K562 (cell line): Measurements from ENCODE around the gene RABL6. TPM values are rescaled to one million over a fixed set of nuclear protein-coding genes. Genes with fewer than 3 reads are reported as not detected.

Experiments
- ATAC-seq: fragments of 200-7000 bp; cut with Tn5 transposase; 3 replicates; pipeline ENCODE4 v1.9.1; 2020; ENCODE audit warnings: moderate library complexity
- BruUV-seq: library from RNA; stranded (reverse); fragments of 400-500 nt; replicated peaks from 2 replicates; lab custom pipeline; 2021; lab: Mats Ljungman, UMichigan
- CTCF ChIA-PET: fragments of 300-600 bp; formaldehyde crosslinking; extraction: SDS; loops from one replicate; lab custom pipeline; 2021; ENCODE audit warnings: low intra/inter-chr PET ratio; lab: Yijun Ruan, JAX
- POLR2A ChIA-PET: fragments of 300-600, 350-650 bp; sonication (Branson Sonifier 250); formaldehyde crosslinking; extraction: SDS; loops from one replicate; lab custom pipeline; 2021; ENCODE audit warnings: antibody characterized with exemption, inconsistent platforms; lab: Yijun Ruan, JAX
- DNase-seq, 4 experiments: peaks; one replicate each; pipeline versions ENCODE4 v3.0.0 to v3.0.0-alpha.2; 2011 to 2018; ENCODE audit warnings: low spot score in 3 of 4, mixed read lengths in 3 of 4; ENCODE audit errors: extremely low read depth in 1 of 4
- FAIRE-seq: peaks from 2 replicates; lab custom pipeline; 2011; peaks lifted over from hg19 to GRCh38; lab: Jason Lieb, UNC
- H2AFZ ChIP-seq: 2 replicates; pipeline ENCODE4 v1.6.0; 2011; ENCODE audit warnings: low read depth, low read length, control low read depth, inconsistent platforms
- H3K27ac ChIP-seq: fragments of 200-600 bp; 3 replicates; pipeline ENCODE4 v1.8.0; 2011; ENCODE audit warnings: low read depth, mild to moderate bottlenecking, control low read depth, inconsistent platforms, low read length, moderate library complexity, mixed read lengths; ENCODE audit errors: extremely low read depth
- H3K27me3 ChIP-seq, 2 experiments: fragments of 300-600 bp in 1 of 2; 2 replicates in 1 of 2; 3 replicates in 1 of 2; pipeline versions ENCODE4 v1.6.0 to v1.8.0; 2011; ENCODE audit warnings: inconsistent platforms in 2 of 2, low read length in 2 of 2, mild to moderate bottlenecking in 1 of 2, mixed read lengths in 1 of 2, moderate library complexity in 1 of 2; ENCODE audit not compliant: control insufficient read depth in 2 of 2, insufficient read depth in 2 of 2
- H3K36me3 ChIP-seq: fragments of 300-600 bp; 3 replicates; pipeline ENCODE4 v1.8.0; 2011; ENCODE audit warnings: mild to moderate bottlenecking, low read length, inconsistent platforms; ENCODE audit not compliant: control insufficient read depth, insufficient read depth
- H3K4me1 ChIP-seq, 2 experiments: fragments of 200-600 bp in 1 of 2; replicated peaks in 1 of 2; 2 replicates in 1 of 2; 3 replicates in 1 of 2; pipeline versions ENCODE4 v1.5.1 to v1.8.0; 2011; ENCODE audit warnings: inconsistent platforms in 2 of 2, low read length in 2 of 2, mild to moderate bottlenecking in 1 of 2, mixed read lengths in 1 of 2, moderate library complexity in 1 of 2; ENCODE audit not compliant: control insufficient read depth in 2 of 2, insufficient read depth in 2 of 2
- H3K4me2 ChIP-seq: 2 replicates; pipeline ENCODE4 v1.6.1; 2011; ENCODE audit warnings: low read length, control low read depth, inconsistent platforms, mixed read lengths; ENCODE audit not compliant: insufficient read depth
- H3K4me3 ChIP-seq: fragments of 200-600 bp; sonication (generic), shearing (Covaris generic); 2 replicates; pipeline ENCODE4 v1.5.1; 2016; ENCODE audit warnings: control low read depth, inconsistent platforms
- H3K79me2 ChIP-seq: fragments of 200-600 bp; 3 replicates; pipeline ENCODE4 v1.8.0; 2011; ENCODE audit warnings: low read length, inconsistent platforms; ENCODE audit not compliant: control insufficient read depth, insufficient read depth
- H3K9ac ChIP-seq, 2 experiments: 2 replicates each; pipeline versions ENCODE4 v1.6.0 to v1.6.1; 2011; ENCODE audit warnings: low read depth in 2 of 2, low read length in 2 of 2, control low read depth in 1 of 2, inconsistent platforms in 1 of 2, mild to moderate bottlenecking in 1 of 2, mixed read lengths in 1 of 2; ENCODE audit not compliant: insufficient read depth in 1 of 2
- H3K9me1 ChIP-seq: one replicate; pipeline ENCODE4 v1.6.0; 2011; ENCODE audit warnings: inconsistent platforms, mild to moderate bottlenecking, low read length, moderate library complexity; ENCODE audit not compliant: control insufficient read depth, insufficient read depth
- H3K9me3 ChIP-seq: replicated peaks from 2 replicates; pipeline ENCODE4 v1.5.1; 2011; ENCODE audit warnings: low read depth, low read length, inconsistent platforms; ENCODE audit not compliant: control insufficient read depth, insufficient read depth
- H4K20me1 ChIP-seq: replicated peaks from 2 replicates; pipeline ENCODE4 v1.6.1; 2011; ENCODE audit warnings: low read length, inconsistent platforms, mixed read lengths; ENCODE audit not compliant: control insufficient read depth, insufficient read depth
- ESRRA ChIP-seq: fragments of 450-650 bp; IDR thresholded peaks from 2 replicates; pipeline ENCODE4 v1.6.1; 2014; ENCODE audit warnings: low read depth, mild to moderate bottlenecking, moderate library complexity, borderline replicate concordance
- HMG20B ChIP-seq: fragments of 250-450 bp; sonication (Bioruptor Pico); IDR thresholded peaks from 2 replicates; pipeline ENCODE4 v1.5.0; 2021; ENCODE audit warnings: mild to moderate bottlenecking
- NCOA6 ChIP-seq: fragments of 450-650 bp; IDR thresholded peaks from 2 replicates; pipeline ENCODE4 v1.6.1; 2017; ENCODE audit warnings: mild to moderate bottlenecking
- POLR2G ChIP-seq: fragments of 200-400 bp; formaldehyde crosslinking; IDR thresholded peaks from 2 replicates; pipeline ENCODE4 v1.6.1; 2017; ENCODE audit warnings: low read depth, mild to moderate bottlenecking, antibody characterized with exemption, low read length, moderate library complexity
- RAD51 ChIP-seq: fragments of 450-650 bp; IDR thresholded peaks from 2 replicates; pipeline ENCODE4 v1.7.1; 2016; ENCODE audit warnings: low read depth, mild to moderate bottlenecking, borderline replicate concordance
- RBFOX2 ChIP-seq: fragments of 200-400 bp; formaldehyde crosslinking; IDR thresholded peaks from 2 replicates; pipeline ENCODE4 v1.6.1; 2017; ENCODE audit warnings: low read depth, mild to moderate bottlenecking, low read length, moderate library complexity
- RBM22 ChIP-seq: fragments of 200-400 bp; formaldehyde crosslinking; IDR thresholded peaks from 2 replicates; pipeline ENCODE4 v1.6.1; 2018; ENCODE audit warnings: low read length, low read depth; ENCODE audit not compliant: poor library complexity, severe bottlenecking
- SMARCB1 ChIP-seq: IDR thresholded peaks from 2 replicates; pipeline ENCODE4 v1.6.1; 2011; ENCODE audit warnings: improper control_type of control experiment, low read depth; ENCODE audit not compliant: insufficient read length
- TOE1 ChIP-seq, 2 experiments: fragments of 450-650 bp in 1 of 2; sonication (generic) in 1 of 2; formaldehyde crosslinking in 1 of 2; IDR thresholded peaks; 2 replicates each; pipeline versions ENCODE4 v1.7.1 to v1.8.0; 2016 to 2022; ENCODE audit warnings: borderline replicate concordance in 2 of 2, mild to moderate bottlenecking in 2 of 2, antibody characterized with exemption in 1 of 2, inconsistent platforms in 1 of 2, low read depth in 1 of 2, missing genetic modification reagents in 1 of 2, moderate library complexity in 1 of 2
- TSC22D4 ChIP-seq: fragments of 450-650 bp; IDR thresholded peaks from 2 replicates; pipeline ENCODE4 v1.6.1; 2016; ENCODE audit warnings: missing genetic modification characterization, missing biosample characterization, control low read depth
- YY1 ChIP-seq, 3 experiments: IDR thresholded peaks; 2 replicates each; pipeline ENCODE4 v1.6.1; 2011; ENCODE audit warnings: low read length in 2 of 3, mild to moderate bottlenecking in 2 of 3, moderate library complexity in 2 of 3, borderline replicate concordance in 1 of 3, control low read depth in 1 of 3, low read depth in 1 of 3; ENCODE audit not compliant: insufficient read depth in 3 of 3, insufficient replicate concordance in 2 of 3, control insufficient read depth in 1 of 3, insufficient read length in 1 of 3; ENCODE audit errors: extremely low read depth in 1 of 3
- ZNF12 ChIP-seq: sonication (generic); formaldehyde crosslinking; IDR thresholded peaks from 2 replicates; pipeline ENCODE4 v1.4.0; 2020; ENCODE audit warnings: mild to moderate bottlenecking, missing genetic modification reagents
- ZNF3 ChIP-seq: fragments of 250-450 bp; sonication (Bioruptor Pico); IDR thresholded peaks from 2 replicates; pipeline ENCODE4 v1.5.0; 2021; ENCODE audit warnings: mild to moderate bottlenecking, moderate library complexity
- WGBS: fragments of 100-300 bp; shearing (Covaris generic); methylation state at CpG from one replicate; pipeline ENCODE4 v1.1.6; 2016; ENCODE audit warnings: low coverage, mixed read lengths; ENCODE audit not compliant: insufficient coverage; ENCODE audit errors: missing lambda C conversion rate; 5-methylcytosine and 5-hydroxymethylcytosine counted together
- in situ Hi-C: fragments of 300-500 bp; cut with MboI; formaldehyde crosslinking; loops from 4 replicates; pipeline ENCODE4 v1.15.0; 2018; ENCODE audit warnings: inconsistent platforms, mixed read lengths
- intact Hi-C: fragments of 100-400 bp; cut with micrococcal nuclease; formaldehyde crosslinking; loops from 2 replicates; pipeline ENCODE4 v1.14.2; 2022
- polyA plus RNA-seq, 8 experiments: library from polyadenylated mRNA; depleted of rRNA in 4 of 8; stranded (reverse) in 5 of 8; unstranded in 3 of 8; fragments of >200 nt; fragmentation: Nextera tagmentation in 2 of 8; fragmentation: Illumina TruSeq in 1 of 8; extraction: Ambion mirVana in 2 of 8; extraction: Trizol in 1 of 8; gene quantifications; 2 replicates each; pipeline versions ENCODE4 v1.2.1 to v1.2.3, GENCODE V29; 2011 to 2014; ENCODE audit warnings: inconsistent platforms in 1 of 8, missing spikeins in 1 of 8
- total RNA-seq, 7 experiments: library from RNA; depleted of rRNA in 6 of 7; stranded (reverse); fragments of >200 nt in 6 of 7; fragmentation: Illumina TruSeq in 2 of 7; extraction: Trizol in 2 of 7; gene quantifications; 2 replicates each; pipeline versions ENCODE4 v1.2.1 to v1.2.3, GENCODE V29; 2011 to 2021; ENCODE audit warnings: low replicate concordance in 1 of 7
- TF ChIP-seq, protein P1 (sequence below): fragments of 450-650 bp; IDR thresholded peaks from 2 replicates; pipeline ENCODE4 v1.6.1; 2016; ENCODE audit warnings: missing biosample characterization, missing genetic modification characterization
- TF ChIP-seq, protein P2 (sequence below): fragments of 250-450 bp; sonication (Bioruptor Pico); IDR thresholded peaks from 2 replicates; pipeline ENCODE4 v1.5.0; 2021; ENCODE audit warnings: mild to moderate bottlenecking, moderate library complexity

RABL6 gene
- total and polyA plus RNA-seq, 9 of the 15 experiments (the other 6 are each of a cell fraction or from before 2014, with no cell fraction given): 5.6 to 181 (median 84.5) TPM

DNA sequence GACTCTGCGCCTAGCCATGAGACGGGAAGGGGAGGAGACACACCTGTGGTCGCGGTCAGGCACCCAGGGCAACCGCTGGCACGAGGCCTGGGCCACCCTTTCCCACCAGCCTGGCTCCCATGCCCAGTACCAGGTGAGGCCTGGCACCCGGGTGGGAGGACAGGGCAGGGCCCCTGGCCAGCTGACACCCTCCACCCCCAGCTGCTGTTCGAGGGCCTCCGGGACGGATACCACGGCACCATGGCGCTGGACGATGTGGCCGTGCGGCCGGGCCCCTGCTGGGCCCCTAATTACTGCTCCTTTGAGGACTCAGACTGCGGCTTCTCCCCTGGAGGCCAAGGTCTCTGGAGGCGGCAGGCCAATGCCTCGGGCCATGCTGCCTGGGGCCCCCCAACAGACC lies 49.4 kb downstream of the RABL6 start:
- in situ Hi-C loops: no loop called here
- 87% methylated on average over 14 of the region's 19 CpGs for WGBS
- no peak for FAIRE-seq

More for the DNA sequence above, 49.4 kb downstream of the RABL6 start:
- intact Hi-C loops: no loop called here
- Histone ChIP-seq H3K9me3 (no peaks in the 10 kb centered on the region), H3K27ac (no peak overlapping the region), H2AFZ (no peak overlapping the region), H3K27me3 (no peaks in the 10 kb centered on the region), H3K9ac (no peak overlapping the region; a peak in 1 of 4 replicates), H3K4me1 (peaks cover 0 to 86% of the 10 kb centered on the region in 2 experiments; a peak in 2 of 5 replicates), H3K9me1 (no peaks in the 10 kb centered on the region), H3K4me2 (no peak overlapping the region), H3K79me2 (no peaks in the 10 kb centered on the region), H3K4me3 (no peak overlapping the region), H4K20me1 (peaks cover 10% of the 10 kb centered on the region; the same call in 1 of the 2 replicates), H3K36me3 (peaks cover 35% of the 10 kb centered on the region; the same call in 1 of the 3 replicates)
- ATAC-seq: no peak
- DNase-seq: no peak
- TF ChIP-seq TSC22D4 (tag): no peak
- TF ChIP-seq YY1 (IDR thresholded peaks at IDR 0.05; ENCODE audit: borderline replicate concordance in 1 of 3, control insufficient read depth in 1 of 3, extremely low read depth in 1 of 3, insufficient read depth in 3 of 3, insufficient read length in 1 of 3, insufficient replicate concordance in 2 of 3, low read depth in 1 of 3, low read length in 2 of 3): no peak
- TF ChIP-seq, protein P1, sequence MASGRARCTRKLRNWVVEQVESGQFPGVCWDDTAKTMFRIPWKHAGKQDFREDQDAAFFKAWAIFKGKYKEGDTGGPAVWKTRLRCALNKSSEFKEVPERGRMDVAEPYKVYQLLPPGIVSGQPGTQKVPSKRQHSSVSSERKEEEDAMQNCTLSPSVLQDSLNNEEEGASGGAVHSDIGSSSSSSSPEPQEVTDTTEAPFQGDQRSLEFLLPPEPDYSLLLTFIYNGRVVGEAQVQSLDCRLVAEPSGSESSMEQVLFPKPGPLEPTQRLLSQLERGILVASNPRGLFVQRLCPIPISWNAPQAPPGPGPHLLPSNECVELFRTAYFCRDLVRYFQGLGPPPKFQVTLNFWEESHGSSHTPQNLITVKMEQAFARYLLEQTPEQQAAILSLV (tag): no peak
- TF ChIP-seq ZNF12 (CRISPR knock-in tag): no peak
- no peak for TF ChIP-seq ZNF3 (CRISPR knock-in tag)
- peak; percentile 48 for TF ChIP-seq RBM22
- TF ChIP-seq, protein P2, sequence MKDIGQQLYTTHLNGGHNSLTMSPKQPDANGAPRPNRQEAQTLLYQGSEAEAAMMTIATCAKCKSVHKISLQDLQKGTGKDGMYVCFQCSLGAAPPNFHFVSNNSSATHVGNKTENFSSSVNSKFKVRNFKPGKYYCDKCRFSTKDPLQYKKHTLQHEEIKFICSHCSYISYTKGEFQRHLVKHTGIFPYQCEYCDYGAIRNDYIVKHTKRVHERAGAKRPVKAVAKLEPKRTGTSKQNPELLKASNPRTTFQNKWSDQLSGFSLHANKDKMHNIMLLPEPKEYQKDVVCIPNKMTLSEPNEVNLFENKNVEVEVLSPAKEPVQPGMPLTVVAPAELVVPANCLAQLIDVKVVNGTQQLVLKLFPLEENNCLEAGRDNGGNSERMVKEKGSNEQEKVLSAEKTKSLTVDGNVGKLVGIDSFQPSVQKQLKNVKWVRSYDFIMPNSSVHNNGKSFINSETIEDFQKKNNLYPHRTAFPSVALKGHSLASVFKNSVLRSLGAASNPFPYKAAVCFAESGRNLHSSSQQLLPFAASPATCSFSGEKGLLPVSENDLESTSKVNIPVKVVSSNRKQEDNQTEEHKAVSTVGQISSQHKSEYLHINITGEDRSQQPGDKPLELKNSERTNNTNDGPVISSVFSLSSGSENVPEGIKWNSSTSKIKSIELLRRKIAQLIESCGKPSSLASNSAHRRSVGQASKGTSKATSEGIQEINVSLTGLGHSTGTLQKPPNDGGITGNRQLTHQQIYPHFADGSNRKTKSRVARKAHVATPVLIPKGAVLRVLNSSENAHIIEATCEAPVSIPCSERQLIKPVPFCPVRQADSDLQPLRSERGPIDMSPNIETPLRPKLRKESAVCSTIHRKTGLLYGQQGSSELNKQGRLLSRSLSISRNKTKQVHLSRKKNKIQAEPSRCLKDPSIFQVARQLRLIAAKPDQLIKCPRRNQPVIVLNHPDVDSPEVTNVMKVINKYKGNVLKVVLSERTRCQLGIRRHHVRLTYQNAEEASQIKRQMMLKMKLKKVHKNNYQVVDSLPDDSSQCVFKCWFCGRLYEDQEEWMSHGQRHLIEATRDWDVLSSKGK (CRISPR knock-in tag): no peak
- TF ChIP-seq POLR2G: peak; percentile 64; the same call in 1 of the 2 replicates
- TF ChIP-seq SMARCB1: no peak
- no peak for TF ChIP-seq RAD51
- peak; percentile 41 for TF ChIP-seq RBFOX2
- TF ChIP-seq TOE1 (IDR thresholded peaks at IDR 0.05; ENCODE audit: borderline replicate concordance): no peak
- TF ChIP-seq TOE1 (CRISPR knock-in tag; IDR thresholded peaks at IDR 0.05; ENCODE audit: borderline replicate concordance, low read depth): no peak
- TF ChIP-seq HMG20B (CRISPR knock-in tag): no peak
- TF ChIP-seq NCOA6: no peak
- no peak for TF ChIP-seq ESRRA
- POLR2A ChIA-PET: interaction anchor here (0.6 to 1.7 kb wide), 6 partner anchors 9 to 527 kb away, joined by 3 to 4 read pairs (median 3); partner anchors contain the start of genes AJM1 and EDF1
- BruUV-seq: no TSS peak
- CTCF ChIA-PET: no interaction called here
